CMK (cell line): ENCODE results near the gene RNH1.

Experiments used
- DNase-seq: peaks from one replicate; pipeline ENCODE4 v3.0.0-alpha.2; 2010; ENCODE audit warnings: low read depth

The RNH1 gene

DNA sequence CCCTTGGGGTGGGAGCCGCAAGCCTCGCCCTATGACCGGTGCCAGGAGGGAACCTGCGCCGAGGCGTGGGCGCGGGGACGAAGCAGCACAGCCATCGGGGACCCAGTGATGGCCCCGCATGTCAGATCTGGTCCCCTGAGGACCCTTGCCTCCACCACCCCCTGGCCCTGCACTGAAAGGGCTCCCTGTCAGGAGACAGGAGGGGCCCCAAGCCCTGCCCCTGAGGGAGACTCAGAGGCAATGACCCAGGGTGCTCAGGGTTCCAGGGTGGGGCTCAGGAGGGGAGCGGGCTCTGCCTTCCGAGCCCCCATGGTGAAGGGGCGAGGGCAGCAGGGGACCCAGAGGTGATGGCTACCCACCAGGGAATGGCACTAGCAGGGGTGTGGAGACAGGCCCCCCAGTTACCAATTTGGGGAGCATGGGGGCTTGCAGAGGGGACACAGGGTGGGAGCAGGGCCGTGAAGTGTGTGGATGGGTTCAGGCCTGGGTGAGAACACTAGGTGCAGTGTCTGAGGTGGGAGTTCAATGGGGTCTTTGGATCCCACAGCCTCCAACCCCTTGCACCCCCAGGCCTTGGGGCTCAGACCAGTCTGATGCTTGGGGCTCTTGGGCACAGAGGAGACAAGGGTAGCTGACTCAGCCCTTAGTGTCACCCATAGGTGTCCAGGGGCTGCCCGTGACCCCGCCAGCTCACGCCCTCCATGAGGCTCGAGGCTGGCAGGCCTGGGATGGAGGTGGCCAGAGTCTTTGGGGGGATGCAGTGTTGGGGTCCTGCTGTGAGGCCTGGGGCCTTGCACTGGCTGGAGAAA lies 30.8 kb upstream of the RNH1 start:
- DNase-seq = no peak

DNA sequence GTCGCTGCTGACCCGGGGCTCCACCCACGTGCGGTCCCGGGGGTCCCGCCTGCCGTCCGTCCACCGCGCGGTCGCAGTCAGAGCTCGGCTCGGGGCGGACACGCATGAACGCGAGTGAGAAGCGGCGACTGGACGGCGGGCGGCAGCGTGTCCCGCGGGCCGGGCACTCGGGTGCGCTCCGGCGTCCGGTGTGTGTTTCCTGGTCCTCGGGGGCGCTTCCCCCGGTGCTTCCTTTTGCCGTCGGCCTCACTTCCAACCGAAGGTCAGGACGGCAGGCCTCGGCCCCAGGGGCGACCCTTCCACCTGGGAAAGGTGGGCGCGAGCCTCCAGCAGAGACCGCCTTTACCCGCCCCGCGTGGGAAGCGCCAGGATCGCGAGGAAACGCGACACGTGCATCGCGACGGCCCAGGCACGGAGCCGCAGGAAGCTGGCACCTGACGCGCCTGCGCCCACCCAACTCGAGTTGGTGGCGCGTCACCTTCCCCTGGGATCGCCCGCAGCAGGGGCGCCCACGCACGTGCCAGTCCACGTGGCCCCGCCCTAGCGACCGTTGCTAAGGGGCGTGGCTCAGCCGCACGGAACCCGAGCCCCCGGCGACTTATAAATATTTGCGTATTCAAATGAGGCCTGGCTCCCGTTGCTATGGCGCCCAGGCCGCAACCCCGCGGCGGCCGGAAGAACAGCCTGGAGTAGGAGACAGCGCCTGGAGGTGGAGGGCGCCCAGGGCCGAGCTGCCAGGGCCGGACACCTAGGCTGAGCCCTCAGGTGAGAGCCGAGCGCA lies 30.0 kb upstream of the RNH1 start, which contains the start of gene LRRC56:
Gene LRRC56, plus strand, starts transcription at position 687 of the 781 bp plus-strand sequence. CDS start 3,158 bp downstream, outside the sequence.
- no peak for DNase-seq

GRCh38 chr11:535519-536454 lies 28.7 kb upstream of the RNH1 start, which contains the start of gene HRAS:
Gene HRAS, minus strand, starts transcription at chr11:535576.
- peak; percentile 69 for DNase-seq

DNA sequence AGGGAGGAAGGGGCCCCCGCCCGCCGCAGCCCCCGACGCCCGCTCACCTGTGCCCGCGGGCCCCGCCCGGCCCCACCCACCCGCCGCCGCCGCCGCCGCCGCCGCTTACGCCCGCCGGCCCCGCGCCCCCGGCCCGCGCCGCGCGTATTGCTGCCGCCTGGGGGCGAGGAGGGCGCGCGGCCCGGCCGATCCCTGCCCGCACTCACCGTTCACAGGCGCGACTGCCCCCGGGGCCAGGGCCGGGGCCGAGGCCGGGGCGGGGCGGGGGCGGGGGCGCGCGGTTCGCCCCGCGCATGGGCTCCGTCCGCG lies 28.1 kb upstream of the RNH1 start:
- no peak for DNase-seq

DNA sequence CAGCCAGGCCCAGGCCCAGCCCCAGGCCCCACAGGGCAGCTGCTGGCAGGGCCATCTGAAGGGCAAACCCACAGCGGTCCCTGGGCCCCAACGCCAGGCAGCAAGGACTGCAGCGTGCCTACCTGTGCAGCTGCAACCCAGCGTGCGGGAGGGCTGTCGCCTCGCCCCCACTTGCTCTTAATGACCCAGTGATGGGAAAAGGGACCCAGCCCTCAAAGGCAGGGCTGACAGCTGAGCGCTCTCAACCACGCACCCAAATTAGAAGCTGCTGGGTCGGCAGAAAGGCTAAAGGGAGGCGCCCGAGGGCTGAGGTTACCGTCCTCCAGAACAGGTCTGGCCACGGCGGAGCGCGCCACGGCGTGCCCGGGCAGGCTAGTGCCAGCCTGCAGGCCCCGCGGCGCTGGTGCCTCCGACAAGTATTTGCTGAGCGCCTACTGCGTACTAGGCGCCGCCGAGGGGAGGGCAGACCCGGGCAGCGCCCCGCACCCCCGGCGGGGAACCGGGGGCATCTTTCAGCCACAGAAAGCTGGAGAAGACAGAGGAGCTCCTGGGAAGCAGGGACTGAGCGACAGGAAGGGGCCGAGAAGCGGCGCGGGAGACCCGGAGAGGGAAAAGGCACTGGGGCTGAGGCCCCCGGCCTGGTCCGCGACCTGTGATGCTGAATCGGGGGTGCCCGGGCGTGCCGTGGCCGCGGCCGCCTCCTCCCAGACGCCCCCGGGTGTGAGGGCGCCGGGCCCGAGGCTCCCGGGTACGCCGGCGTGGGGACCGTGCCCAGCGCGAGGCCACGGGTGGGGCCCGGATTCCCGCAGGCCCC lies 27.6 kb upstream of the RNH1 start:
- DNase-seq = no peak

DNA sequence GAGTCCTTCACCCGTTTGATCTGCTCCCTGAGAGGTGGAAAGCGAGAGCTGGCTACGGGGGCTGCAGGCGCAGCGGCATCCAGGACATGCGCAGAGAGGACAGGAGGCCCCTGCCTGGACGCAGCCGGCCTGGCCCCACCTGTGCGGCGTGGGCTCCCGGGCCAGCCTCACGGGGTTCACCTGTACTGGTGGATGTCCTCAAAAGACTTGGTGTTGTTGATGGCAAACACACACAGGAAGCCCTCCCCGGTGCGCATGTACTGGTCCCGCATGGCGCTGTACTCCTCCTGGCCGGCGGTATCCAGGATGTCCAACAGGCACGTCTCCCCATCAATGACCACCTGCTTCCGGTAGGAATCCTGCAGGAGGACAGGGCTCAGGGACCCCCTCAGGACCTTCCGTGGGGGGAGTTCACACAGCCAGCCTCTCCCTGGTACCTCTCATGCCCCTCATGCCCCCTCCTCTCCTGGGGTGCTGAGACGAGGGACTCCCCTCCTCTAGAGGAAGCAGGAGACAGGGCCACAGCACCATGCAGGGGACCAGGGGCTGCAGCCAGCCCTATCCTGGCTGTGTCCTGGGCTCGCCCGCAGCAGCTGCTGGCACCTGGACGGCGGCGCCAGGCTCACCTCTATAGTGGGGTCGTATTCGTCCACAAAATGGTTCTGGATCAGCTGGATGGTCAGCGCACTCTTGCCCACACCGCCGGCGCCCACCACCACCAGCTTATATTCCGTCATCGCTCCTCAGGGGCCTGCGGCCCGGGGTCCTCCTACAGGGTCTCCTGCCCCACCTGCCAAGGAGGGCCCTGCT lies 26.7 kb upstream of the RNH1 start:
- no peak for DNase-seq

DNA sequence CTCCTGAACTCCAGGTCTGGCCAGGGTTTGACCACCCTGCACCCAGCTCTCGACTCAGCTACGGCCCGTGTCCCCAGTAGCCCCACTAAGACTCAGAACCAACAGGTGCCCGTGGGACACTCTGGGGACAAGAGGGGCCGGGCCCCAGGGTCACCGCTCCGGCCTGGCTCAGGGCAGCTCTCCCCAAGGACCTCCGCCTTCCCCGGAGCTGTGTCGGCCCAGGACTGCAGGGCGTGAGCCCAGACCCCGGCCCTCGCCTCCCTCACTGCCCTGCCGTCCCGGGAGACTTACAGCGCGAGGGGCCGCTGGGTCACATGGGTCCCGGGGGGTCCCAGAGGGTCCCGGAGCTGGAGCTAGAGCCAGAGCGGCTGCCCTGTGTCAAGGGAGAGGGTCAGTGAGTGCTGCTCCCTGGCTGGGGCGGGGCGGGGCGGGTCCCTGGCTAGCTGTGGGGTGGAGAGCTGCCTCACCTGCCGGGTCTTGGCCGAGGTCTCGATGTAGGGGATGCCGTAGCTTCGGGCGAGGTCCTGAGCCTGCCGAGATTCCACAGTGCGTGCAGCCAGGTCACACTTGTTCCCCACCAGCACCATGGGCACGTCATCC lies 26.0 kb upstream of the RNH1 start:
- DNase-seq = no peak

- no peak for DNase-seq
These were observed 25.5 kb upstream of the RNH1 start for GRCh38 chr11:532527-532985.

DNA sequence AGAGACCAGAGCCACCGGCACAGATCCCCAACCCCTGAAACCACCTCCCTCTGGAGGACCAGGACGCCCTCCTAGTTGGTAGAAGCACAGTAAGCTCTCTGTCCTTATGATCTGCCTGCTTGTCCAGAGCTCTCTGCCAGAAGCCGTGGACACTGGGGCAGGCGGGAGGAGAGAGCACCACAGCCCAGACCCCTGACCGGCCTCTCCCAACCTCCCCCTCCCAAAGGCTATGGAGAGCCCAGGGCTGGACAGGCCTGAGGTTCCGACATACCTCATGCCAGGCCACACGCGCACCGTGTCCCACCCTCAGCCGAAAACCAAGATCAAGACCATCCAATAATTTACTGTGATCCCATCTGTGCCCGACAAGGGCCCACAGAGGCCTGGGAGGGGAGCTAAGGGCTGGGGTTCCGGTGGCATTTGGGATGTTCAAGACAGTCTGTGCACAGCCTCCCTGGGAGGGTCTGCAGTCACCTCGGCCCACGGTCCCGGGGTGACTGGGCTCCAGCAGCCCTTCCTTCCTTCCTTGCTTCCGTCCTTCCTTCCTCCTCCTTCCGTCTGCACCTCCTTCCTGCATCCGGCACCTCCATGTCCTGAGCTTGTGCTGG lies 25.0 kb upstream of the RNH1 start:
- no peak for DNase-seq

- no peak for DNase-seq
These were observed 24.2 kb upstream of the RNH1 start for GRCh38 chr11:530960-531831.

DNA sequence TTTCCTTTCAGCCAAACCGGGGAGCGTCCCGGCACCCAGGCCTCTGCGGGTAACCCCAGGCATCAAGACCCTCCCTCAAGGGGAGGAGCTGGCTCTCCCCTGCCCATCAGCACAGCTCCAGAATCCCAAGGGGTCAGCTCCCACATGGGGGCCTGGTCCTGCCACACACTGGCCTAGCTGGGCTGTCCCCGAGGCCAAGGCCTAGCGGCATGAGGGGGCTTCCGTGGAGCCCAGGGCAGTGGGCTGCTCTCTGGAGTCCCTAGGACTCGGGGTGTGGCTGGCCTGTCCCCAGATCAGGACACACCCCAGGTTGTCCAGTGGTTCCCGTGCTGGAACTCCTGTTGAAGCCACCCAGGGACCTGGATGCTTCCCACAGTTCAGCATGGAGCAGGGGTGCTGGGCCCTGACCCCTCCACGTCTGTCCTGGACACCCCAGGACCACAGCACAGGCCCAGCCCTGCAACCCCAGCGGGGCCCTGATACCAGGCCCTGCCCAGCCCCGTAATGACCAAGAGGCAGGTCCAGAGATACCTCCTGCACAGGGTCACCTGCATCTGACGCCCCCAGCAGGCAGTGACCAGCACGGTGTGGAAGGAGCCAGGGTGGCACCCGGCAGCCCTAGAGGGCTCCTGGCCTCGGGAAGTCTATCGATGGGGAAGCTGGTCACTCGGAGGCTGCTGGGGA lies 22.8 kb upstream of the RNH1 start:
- DNase-seq = no peak

DNA sequence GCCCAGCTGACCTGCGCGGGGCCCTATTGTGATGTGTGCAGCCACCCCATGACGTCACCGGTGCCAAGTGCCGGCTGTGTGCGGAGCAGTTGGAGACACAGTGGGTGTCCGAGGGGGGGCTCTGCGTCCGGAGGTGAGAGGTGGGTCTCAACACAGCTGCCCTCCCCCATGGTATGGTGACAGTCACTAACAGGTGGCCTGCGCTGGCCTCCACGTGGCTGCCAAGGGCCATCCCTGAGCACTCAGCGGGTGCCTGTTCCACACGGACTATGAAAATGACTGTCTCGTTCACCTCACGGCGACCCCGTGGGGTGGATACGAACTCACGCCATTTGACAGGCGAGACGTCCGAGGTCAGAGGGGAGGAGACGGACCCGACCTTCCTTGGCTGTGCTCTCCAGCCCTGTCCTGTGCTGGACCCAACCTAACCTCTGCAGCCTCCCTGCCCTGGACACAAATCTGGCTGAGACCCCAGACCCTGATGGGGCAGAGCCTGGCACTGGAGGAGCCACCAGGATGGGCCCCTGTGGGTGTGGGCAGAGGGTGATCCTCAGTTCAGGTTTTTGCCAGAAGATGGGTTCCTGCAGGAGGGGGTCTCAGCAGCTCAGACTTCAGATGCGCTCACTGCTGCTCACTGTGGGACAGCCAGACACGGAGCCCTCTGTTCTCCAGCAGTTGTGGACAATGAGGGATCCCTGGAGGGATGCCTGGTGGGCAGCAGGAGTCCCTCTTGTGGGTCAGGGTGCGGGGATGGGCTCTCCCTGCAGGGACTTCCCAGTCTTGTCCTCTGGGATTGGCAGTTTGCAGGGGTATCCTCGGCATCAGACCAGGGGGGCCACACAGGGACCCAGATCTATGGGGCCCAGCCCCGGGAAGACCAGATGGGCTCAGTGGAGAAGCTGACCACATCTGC lies 22.0 kb upstream of the RNH1 start:
- DNase-seq = no peak

DNA sequence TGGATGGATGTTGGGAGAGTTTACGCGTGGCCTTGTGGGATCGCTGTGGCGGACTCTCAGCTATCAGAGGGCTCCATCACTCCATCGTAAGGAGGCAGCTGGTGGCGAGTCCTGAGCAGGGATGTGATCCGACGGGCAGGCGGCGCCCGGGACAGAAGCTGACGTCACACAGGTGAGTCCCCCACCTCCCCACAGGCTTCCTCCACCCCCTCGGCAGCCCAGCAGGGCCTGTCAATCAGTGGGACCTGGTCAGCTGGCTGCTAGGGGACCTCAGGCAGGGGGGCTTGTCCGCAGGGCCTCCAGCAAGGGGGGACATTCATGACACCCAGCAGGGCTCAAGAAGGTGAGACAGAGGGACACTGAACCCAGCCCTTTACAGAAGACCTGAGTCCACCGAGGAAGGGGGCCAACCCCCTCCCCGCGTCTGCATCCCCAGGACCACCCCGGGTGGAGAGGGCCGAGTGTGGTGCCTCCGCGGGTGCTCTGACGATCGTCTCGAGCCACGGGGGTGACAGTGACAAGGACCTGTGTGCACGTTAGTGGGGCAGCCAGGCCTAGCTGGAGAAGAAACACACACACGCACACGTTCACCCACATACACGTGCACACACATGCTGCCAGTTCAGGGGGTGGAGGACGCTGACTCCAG lies 21.2 kb upstream of the RNH1 start:
- no peak for DNase-seq

- no peak for DNase-seq
These were observed 19.1 kb upstream of the RNH1 start for GRCh38 chr11:526192-526591.

GRCh38 chr11:521177-521688 lies 14.2 kb upstream of the RNH1 start:
- no peak for DNase-seq
